ENCODE results near the gene VPS35L. TPM values are rescaled to one million over a fixed set of nuclear protein-coding genes. Genes with fewer than 3 reads are reported as not detected.

The VPS35L gene
- total and polyA plus RNA-seq, 2 of the 13 experiments (the other 11 are each of a cell fraction or from before 2014, with no cell fraction given): 1.4 to 1.6 TPM

GRCh38 chr16:19521471-19522396, 33.8 kb upstream of the VPS35L start, which contains the start of gene GDE1 (continued):
- no peak for TF ChIP-seq NONO (IDR thresholded peaks at IDR 0.05)
- no peak; the same call in 1 of the 2 replicates for TF ChIP-seq NONO (CRISPR knock-in tag; conservative IDR thresholded peaks at IDR 0.05)
- TF ChIP-seq ZNF629 (CRISPR knock-in tag; conservative IDR thresholded peaks at IDR 0.05): no peak
- TF ChIP-seq HNRNPLL (IDR thresholded peaks at IDR 0.05; ENCODE audit: low read depth, low read length, poor library complexity, severe bottlenecking): peak; percentile 76
- TF ChIP-seq ZNF557 (CRISPR knock-in tag; IDR thresholded peaks at IDR 0.05): 0 out of 2 replicates have a peak, but pooled peaks have one; percentile 20
- TF ChIP-seq MED13 (CRISPR knock-in tag; IDR thresholded peaks at IDR 0.05): peak; percentile 71
- no peak; the same call in 1 of the 2 replicates for TF ChIP-seq ESRRA (CRISPR knock-in tag; IDR thresholded peaks at IDR 0.05; ENCODE audit: low read depth)
- TF ChIP-seq, protein P1, sequence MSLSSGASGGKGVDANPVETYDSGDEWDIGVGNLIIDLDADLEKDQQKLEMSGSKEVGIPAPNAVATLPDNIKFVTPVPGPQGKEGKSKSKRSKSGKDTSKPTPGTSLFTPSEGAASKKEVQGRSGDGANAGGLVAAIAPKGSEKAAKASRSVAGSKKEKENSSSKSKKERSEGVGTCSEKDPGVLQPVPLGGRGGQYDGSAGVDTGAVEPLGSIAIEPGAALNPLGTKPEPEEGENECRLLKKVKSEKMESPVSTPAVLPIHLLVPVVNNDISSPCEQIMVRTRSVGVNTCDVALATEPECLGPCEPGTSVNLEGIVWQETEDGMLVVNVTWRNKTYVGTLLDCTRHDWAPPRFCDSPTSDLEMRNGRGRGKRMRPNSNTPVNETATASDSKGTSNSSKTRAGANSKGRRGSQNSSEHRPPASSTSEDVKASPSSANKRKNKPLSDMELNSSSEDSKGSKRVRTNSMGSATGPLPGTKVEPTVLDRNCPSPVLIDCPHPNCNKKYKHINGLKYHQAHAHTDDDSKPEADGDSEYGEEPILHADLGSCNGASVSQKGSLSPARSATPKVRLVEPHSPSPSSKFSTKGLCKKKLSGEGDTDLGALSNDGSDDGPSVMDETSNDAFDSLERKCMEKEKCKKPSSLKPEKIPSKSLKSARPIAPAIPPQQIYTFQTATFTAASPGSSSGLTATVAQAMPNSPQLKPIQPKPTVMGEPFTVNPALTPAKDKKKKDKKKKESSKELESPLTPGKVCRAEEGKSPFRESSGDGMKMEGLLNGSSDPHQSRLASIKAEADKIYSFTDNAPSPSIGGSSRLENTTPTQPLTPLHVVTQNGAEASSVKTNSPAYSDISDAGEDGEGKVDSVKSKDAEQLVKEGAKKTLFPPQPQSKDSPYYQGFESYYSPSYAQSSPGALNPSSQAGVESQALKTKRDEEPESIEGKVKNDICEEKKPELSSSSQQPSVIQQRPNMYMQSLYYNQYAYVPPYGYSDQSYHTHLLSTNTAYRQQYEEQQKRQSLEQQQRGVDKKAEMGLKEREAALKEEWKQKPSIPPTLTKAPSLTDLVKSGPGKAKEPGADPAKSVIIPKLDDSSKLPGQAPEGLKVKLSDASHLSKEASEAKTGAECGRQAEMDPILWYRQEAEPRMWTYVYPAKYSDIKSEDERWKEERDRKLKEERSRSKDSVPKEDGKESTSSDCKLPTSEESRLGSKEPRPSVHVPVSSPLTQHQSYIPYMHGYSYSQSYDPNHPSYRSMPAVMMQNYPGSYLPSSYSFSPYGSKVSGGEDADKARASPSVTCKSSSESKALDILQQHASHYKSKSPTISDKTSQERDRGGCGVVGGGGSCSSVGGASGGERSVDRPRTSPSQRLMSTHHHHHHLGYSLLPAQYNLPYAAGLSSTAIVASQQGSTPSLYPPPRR (CRISPR knock-in tag; IDR thresholded peaks at IDR 0.05; ENCODE audit: borderline replicate concordance): peak; percentile 33; the same call in 1 of the 2 replicates
- TF ChIP-seq MYPOP (CRISPR knock-in tag; IDR thresholded peaks at IDR 0.05): peak; percentile 70; the same call in 1 of the 2 replicates
- TF ChIP-seq NFE2 (CRISPR knock-in tag; IDR thresholded peaks at IDR 0.05): no peak
- TF ChIP-seq, protein P2, sequence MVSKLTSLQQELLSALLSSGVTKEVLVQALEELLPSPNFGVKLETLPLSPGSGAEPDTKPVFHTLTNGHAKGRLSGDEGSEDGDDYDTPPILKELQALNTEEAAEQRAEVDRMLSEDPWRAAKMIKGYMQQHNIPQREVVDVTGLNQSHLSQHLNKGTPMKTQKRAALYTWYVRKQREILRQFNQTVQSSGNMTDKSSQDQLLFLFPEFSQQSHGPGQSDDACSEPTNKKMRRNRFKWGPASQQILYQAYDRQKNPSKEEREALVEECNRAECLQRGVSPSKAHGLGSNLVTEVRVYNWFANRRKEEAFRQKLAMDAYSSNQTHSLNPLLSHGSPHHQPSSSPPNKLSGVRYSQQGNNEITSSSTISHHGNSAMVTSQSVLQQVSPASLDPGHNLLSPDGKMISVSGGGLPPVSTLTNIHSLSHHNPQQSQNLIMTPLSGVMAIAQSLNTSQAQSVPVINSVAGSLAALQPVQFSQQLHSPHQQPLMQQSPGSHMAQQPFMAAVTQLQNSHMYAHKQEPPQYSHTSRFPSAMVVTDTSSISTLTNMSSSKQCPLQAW (CRISPR knock-in tag; IDR thresholded peaks at IDR 0.05): peak; percentile 80; the same call in 1 of the 2 replicates
- TF ChIP-seq ZBTB20 (CRISPR knock-in tag; IDR thresholded peaks at IDR 0.05; ENCODE audit: borderline replicate concordance, low read depth): peak; percentile 90
- no peak for TF ChIP-seq KDM5A (IDR thresholded peaks at IDR 0.05; ENCODE audit: borderline replicate concordance, low read length)
- TF ChIP-seq ZFP62 (CRISPR knock-in tag; IDR thresholded peaks at IDR 0.05): no peak
- no peak; the same call in none of the 2 replicates for TF ChIP-seq ELF3 (CRISPR knock-in tag; IDR thresholded peaks at IDR 0.05)
- TF ChIP-seq ZNF512B (CRISPR knock-in tag; IDR thresholded peaks at IDR 0.05; ENCODE audit: borderline replicate concordance): no peak; the same call in 1 of the 2 replicates
- TF ChIP-seq EZH2 (conservative IDR thresholded peaks at IDR 0.05; ENCODE audit: low read depth, low read length): no peak

Data from HepG2 (cell line).